D721Med (cell line): ENCODE results near the gene SYNE1.

ENCODE experiments used
- DNase-seq: peaks from one replicate; pipeline ENCODE4 v3.0.0; 2011; ENCODE audit warnings: low spot score; ENCODE audit not compliant: insufficient read length
- FAIRE-seq: peaks from 2 replicates; lab custom pipeline; 2011; peaks lifted over from hg19 to GRCh38; lab: Jason Lieb, UNC
- CTCF ChIP-seq: IDR thresholded peaks from 2 replicates; pipeline ENCODE4 v1.5.1; 2012; ENCODE audit warnings: mild to moderate bottlenecking, control low read depth; ENCODE audit not compliant: insufficient read depth; ENCODE audit errors: missing control alignments

SYNE1 gene

GRCh38 chr6:152462716-152463115, 174.4 kb downstream of the SYNE1 start:
- TF ChIP-seq CTCF: no peak
- DNase-seq: no peak
- peak; percentile 95 for FAIRE-seq

- DNase-seq (no peak), FAIRE-seq (no peak)
- no peak for TF ChIP-seq CTCF
These were observed 175.6 kb downstream of the SYNE1 start for GRCh38 chr6:152461556-152461955.

GRCh38 chr6:152458648-152459644, 178.2 kb downstream of the SYNE1 start:
- DNase-seq (no peak), FAIRE-seq (peak; percentile 11)
- no peak for TF ChIP-seq CTCF

DNA sequence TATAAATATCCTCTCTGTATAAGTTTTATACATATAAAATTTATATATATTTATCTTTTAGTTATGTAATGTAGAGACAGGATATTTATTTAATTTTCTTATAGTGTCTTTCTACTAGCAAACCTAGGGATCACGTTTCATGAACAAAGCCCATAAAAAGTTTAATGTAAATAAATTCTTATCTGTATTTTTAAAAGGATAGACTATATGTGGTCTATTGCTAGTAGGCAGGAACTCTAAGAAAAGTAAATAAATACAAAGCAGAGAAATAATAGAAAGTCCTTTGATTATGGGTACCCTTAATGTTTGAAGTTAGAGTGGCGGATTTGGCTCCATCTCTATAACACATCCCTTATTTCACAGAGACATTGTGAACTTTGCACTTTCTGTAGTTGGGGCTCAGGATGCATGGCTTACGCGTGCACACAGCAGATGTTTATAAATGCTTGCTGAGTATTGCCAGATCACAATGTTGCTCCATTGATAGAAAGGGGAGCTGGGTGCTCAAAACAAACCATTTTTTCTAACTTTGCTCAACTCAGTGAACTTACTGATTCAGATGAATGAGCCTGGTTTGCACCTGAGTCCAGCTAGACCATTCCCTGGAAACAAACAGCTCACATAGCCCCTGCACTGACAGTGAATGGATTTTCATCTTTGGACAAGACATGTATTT, 179.1 kb downstream of the SYNE1 start:
- DNase-seq (no peak), FAIRE-seq (no peak)
- no peak for TF ChIP-seq CTCF

GRCh38 chr6:152454003-152454402, 183.2 kb downstream of the SYNE1 start:
- DNase-seq (no peak), FAIRE-seq (no peak)
- no peak for TF ChIP-seq CTCF

DNA sequence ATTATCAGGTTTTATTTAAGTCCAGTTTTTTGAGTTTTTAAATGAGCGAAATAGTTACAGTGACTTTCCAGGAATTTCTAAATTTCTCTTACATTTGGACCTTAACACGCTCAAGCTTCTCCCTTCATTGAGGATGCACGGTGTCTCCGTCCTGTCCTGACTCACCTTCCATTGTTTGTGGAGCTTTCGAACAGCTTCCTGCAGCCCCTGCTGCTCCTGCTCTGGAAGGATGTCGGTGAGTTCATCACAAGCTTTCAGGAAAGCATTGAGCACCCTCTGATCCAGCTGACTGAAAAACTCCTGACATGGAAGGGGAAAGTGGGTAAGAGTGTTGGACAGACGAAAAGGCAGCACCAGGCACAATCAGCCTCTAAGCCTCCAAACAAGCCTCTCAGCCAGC, 183.7 kb downstream of the SYNE1 start:
- DNase-seq (no peak), FAIRE-seq (no peak)
- TF ChIP-seq CTCF: no peak
